ENCODE measurements around the gene ODF2.
"Not testable (repeated sequence)": the region's sequence is repeated elsewhere in the genome, so short reads cannot be mapped to it uniquely, and the experiment has no call there.

The ODF2 gene

GRCh38 chr9:128420060-128420650 is 35.7 kb upstream of the ODF2 start:
- DNase-seq (ENCODE audit: low read depth), result peak; percentile 45
- peak overlapping the region; percentile 83 for H3K4me3 ChIP-seq (ENCODE audit: control insufficient read depth, low read depth, low read length)

GRCh38 chr9:128420651-128421481 is 34.9 kb upstream of the ODF2 start, which contains the start of gene CERCAM:
TSS of gene CERCAM (plus strand) at chr9:128420857. CDS start at chr9:128420878, 21 bp downstream.
- peak; percentile 30 for DNase-seq (ENCODE audit: low read depth)
- TF ChIP-seq, protein P1, sequence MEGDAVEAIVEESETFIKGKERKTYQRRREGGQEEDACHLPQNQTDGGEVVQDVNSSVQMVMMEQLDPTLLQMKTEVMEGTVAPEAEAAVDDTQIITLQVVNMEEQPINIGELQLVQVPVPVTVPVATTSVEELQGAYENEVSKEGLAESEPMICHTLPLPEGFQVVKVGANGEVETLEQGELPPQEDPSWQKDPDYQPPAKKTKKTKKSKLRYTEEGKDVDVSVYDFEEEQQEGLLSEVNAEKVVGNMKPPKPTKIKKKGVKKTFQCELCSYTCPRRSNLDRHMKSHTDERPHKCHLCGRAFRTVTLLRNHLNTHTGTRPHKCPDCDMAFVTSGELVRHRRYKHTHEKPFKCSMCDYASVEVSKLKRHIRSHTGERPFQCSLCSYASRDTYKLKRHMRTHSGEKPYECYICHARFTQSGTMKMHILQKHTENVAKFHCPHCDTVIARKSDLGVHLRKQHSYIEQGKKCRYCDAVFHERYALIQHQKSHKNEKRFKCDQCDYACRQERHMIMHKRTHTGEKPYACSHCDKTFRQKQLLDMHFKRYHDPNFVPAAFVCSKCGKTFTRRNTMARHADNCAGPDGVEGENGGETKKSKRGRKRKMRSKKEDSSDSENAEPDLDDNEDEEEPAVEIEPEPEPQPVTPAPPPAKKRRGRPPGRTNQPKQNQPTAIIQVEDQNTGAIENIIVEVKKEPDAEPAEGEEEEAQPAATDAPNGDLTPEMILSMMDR (conservative IDR thresholded peaks at IDR 0.05; ENCODE audit: control insufficient read depth, insufficient read depth, low read depth, low read length), result no peak
- H3K4me3 ChIP-seq (ENCODE audit: control insufficient read depth, low read depth, low read length), result peak within 1 kb of the TSS; percentile 83

More at GRCh38 chr9:128420060-128420650, 35.7 kb upstream of the ODF2 start:
- TF ChIP-seq, protein P1 (conservative IDR thresholded peaks at IDR 0.05; ENCODE audit: control insufficient read depth, insufficient read depth, low read depth, low read length), result peak; percentile 45

GRCh38 chr9:128421482-128421996 is 34.3 kb upstream of the ODF2 start:
- TF ChIP-seq, protein P1 (conservative IDR thresholded peaks at IDR 0.05; ENCODE audit: control insufficient read depth, insufficient read depth, low read depth, low read length), result no peak
- peak; percentile 42 for DNase-seq (ENCODE audit: low read depth)

GRCh38 chr9:128422022-128422782 is 33.6 kb upstream of the ODF2 start:
- DNase-seq (ENCODE audit: low read depth), result not testable (repeated sequence)
- H3K4me3 ChIP-seq (ENCODE audit: control insufficient read depth, low read depth, low read length), result peak overlapping the region; percentile 83

More at GRCh38 chr9:128421482-128421996, 34.3 kb upstream of the ODF2 start:
- peak overlapping the region; percentile 83 for H3K4me3 ChIP-seq (ENCODE audit: control insufficient read depth, low read depth, low read length)

- no peak overlapping the region for H3K4me3 ChIP-seq (ENCODE audit: control insufficient read depth, low read depth, low read length)
- DNase-seq (ENCODE audit: low read depth), result no peak
- TF ChIP-seq, protein P1 (conservative IDR thresholded peaks at IDR 0.05; ENCODE audit: control insufficient read depth, insufficient read depth, low read depth, low read length), result no peak
Measured at GRCh38 chr9:128422783-128423150, 33.0 kb upstream of the ODF2 start.

- H3K4me3 ChIP-seq (ENCODE audit: control insufficient read depth, low read depth, low read length); DNase-seq (ENCODE audit: low read depth): not testable (repeated sequence)
Measured at GRCh38 chr9:128423356-128423755, 32.5 kb upstream of the ODF2 start.

- H3K4me3 ChIP-seq (ENCODE audit: control insufficient read depth, low read depth, low read length), result no peak overlapping the region
- no peak for DNase-seq (ENCODE audit: low read depth)
- TF ChIP-seq, protein P1 (conservative IDR thresholded peaks at IDR 0.05; ENCODE audit: control insufficient read depth, insufficient read depth, low read depth, low read length), result no peak
Measured at GRCh38 chr9:128424268-128424780, 31.5 kb upstream of the ODF2 start.
